Fibroblast of the conjunctiva (primary cell): ENCODE results near the gene SH3D19.
"Not testable (repeated sequence)": the region's sequence is repeated elsewhere in the genome, so short reads cannot be mapped to it uniquely, and the experiment has no call there.

ENCODE experiments used
- DNase-seq: peaks from one replicate; pipeline ENCODE4 v3.0.0-alpha.2; 2010; ENCODE audit warnings: low read depth

Gene SH3D19

GRCh38 chr4:151148261-151148660, 177.1 kb downstream of the SH3D19 start:
- DNase-seq = no peak

DNA sequence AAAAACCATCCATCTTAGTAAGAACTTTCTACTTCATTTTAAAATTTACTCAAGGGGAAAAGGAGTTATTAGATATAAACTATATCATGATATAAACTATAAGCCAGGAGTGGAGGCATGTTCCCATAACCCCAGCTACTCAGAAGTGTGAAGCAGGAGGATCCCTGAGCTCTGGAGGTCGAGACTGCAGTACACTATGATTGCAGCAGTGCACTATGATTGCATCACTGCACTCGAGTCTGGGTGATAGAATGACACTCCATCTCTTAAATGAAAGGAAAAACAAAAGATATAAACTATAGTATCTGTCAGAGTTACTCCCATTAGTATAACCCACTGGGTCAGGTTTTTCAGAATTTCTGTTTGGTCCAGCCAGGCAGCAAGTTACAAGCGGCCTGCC, 178.4 kb downstream of the SH3D19 start:
- peak; percentile 34 for DNase-seq

GRCh38 chr4:151144329-151145072, 180.9 kb downstream of the SH3D19 start:
- DNase-seq = no peak

- no peak for DNase-seq
Observed at GRCh38 chr4:151143811-151144210, 181.6 kb downstream of the SH3D19 start.

DNA sequence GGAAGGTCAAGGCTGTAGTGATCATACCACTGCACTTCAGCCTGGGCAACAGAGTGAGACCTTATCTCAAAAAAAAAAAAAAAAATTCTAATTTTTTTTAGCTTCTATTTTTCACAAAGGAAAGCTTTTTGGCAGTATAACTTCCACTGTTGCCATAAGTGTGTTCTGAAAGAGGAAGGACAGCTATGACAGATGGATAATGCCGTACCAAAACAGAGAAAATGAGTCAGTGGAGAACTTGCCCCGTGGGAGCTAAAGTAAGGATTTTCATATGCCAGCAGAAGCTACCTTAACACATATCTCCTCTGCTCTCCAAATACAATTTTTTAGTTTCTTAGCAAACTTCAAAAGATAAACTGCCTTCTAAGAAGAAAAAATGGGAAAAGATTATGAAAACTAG, 182.2 kb downstream of the SH3D19 start:
- DNase-seq = no peak

- DNase-seq = no peak
Observed at GRCh38 chr4:151142758-151143157, 182.6 kb downstream of the SH3D19 start.

- DNase-seq = no peak
Observed at GRCh38 chr4:151139814-151140213, 185.6 kb downstream of the SH3D19 start.

DNA sequence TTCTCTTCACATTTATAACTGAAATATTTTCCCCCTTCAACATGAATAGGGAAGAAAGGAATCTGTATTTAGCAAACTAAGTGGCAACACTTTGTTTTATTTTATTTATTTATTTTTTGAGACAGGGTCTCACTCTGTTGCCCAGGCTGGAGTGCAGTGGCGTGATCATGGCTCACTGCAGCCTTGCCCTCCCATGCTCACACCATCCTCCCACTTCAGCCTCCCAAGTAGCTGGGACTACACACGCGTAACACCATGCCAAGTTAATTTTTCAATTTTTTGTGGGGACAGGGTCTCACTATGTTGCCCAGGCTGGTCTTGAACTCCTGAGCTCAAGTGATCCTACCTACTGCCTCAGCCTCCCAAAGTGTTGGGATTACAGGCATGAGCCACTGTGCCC, 189.4 kb downstream of the SH3D19 start:
- not testable (repeated sequence) for DNase-seq

- no peak for DNase-seq
Observed at GRCh38 chr4:151133311-151133710, 192.1 kb downstream of the SH3D19 start.

DNA sequence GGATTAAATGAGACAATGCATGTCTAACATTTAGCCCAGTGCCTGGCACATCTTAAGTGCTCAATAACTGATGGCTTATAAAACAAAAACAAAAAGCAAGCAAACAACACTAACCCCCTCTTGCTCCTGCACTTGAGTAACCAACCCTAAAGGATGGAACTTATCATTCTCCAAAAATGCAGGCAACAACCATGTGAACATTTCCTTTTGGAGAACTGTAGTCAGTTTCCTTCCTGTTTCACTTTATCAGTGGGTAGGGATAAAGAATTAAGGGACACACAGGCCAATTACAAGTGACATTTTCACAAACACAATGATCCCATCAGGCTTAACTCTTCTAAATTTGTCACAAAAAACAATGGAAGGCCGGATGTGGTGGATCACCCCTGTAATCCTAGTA, 195.6 kb downstream of the SH3D19 start:
- DNase-seq = no peak

DNA sequence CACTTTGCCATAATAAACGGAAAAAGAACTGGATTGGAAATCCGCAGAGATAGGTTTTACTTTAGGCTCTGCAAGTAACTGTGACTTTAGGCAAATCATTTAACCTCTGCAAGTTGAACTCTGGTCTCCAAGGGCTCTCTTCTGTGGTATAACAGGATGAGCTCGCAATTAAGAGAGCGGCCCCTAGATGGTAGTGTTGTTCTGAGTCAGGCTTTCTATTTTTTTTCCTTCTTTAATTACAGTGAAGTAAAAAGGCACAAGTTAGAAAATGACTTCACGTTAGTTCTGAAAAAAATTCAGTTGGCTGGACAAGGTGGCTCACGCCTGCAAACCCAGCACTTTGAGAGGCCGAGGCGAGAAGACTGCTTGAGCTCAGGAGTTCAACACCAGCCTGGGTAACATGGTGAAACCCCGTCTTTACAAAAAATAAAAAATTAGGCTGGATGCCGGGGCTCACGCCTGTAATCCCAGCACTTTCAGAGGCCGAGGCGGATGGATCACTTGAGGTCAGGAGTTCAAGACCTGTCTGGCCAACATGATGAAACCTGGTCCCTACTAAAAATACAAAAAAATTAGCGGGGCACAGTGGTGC, 207.9 kb downstream of the SH3D19 start:
- peak; percentile 56 for DNase-seq

DNA sequence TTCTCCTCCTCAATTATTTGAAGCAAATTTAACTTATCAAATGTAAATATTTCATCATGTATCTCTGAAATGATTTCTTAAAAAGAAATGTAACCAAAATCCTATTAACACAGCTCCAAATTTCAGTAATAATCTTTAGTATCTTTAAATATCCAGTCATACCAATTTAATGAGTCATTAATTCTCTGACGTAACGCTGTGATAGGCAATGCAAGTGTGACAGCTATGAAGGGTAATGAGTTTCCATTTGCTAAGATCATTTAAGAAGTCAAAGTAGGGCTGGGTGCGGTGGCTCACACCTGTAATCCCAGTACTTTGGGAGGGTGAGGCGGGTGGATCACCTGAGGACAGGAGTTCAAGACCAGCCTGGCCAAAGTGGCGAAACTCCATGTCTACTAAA, 210.4 kb downstream of the SH3D19 start:
- no peak for DNase-seq

DNA sequence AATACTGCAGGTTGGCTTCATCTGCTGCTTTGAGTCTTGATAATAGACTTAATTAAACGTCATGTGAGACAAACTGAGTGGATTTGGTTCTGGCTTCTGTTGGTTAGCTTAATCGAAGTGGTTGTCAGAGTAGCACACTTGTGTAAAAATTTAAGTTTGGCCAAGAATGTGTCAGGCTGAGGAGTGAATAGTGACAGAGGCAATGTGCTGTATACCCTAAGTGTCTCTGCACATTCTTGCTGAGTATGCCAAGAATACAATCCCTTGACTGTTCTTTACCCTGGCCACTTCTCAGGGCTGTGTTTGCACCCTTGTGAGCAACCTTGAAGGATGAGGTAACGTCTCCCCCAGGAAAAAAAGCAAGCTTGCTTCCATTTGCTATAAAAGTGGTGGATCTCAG, 211.1 kb downstream of the SH3D19 start:
- no peak for DNase-seq

GRCh38 chr4:151110236-151110635, 215.2 kb downstream of the SH3D19 start:
- no peak for DNase-seq

- no peak for DNase-seq
Observed at GRCh38 chr4:151107063-151107462, 218.3 kb downstream of the SH3D19 start.

DNA sequence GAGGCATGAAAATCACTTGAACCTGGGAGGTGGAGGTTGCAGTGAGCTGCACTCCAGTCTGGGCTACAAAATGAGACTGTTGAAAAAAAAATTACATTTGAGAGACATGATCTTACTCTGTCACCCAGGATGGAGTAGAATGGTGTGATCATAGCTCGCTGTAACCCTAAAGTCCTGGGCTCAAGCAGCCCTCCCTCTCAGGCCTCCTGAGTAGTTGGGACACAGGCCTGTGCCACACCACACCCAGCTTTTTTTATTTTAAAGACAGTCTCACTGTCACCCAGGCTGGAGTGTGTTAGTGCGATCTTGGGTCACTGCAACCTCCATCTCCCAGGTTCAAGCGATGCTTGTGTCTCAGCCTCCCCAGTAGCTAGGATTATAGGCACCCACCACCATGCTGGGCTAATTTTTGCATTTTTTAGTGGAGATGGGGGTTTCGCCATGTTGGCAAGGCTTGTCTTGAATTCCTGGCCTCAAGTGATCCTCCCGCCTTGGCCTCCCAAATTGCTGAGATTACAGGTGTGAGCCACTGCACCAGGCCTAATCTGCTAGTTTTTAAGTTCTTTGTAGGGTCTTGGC, 219.9 kb downstream of the SH3D19 start:
- no peak for DNase-seq

GRCh38 chr4:151104621-151105020, 220.8 kb downstream of the SH3D19 start:
- DNase-seq = no peak

- DNase-seq = no peak
Observed at GRCh38 chr4:151103758-151104157, 221.6 kb downstream of the SH3D19 start.

DNA sequence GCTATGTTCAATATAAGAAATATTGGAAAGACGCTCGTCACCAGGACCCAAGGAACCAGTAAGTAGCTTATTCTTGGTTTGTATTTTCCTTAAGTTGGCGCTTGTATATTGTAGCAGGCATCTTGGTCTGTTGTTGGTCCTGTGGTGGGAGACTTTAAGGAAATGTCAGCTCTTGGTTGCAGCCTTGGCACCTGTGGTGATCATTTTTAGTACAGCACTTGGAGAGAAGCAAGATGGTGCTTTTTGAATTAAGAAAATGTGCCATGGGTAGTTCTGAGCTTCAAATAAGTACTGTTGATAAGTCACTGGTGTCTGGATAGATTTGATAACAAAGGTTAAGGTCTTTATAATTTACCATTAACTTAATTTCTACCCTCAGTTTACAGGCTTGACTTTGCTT, 224.9 kb downstream of the SH3D19 start:
- no peak for DNase-seq

DNA sequence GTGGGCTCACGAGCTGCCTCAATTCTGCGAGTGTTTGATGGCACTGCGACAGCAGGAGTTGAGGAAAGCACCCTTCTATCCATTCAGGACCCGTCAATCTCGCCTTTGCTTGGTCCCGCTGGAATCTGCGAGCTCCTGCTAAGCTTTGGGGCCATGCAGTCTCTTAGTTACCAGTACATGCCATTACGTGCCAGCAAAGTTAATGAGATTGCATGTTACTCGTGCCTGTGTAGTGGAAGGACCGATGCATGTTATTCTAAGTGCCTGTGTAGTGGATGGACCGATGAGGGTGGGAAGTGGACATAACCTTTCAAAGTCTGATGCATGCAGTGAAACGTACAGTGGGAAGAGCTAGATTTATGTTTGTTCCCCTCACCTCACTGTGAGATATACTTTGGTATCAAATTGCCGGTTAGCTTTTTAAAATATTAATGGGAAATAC, 225.4 kb downstream of the SH3D19 start:
- DNase-seq = peak; percentile 17

- DNase-seq = peak; percentile 94
Observed at GRCh38 chr4:151099229-151099975, 226.0 kb downstream of the SH3D19 start, which contains the start of gene RPS3A. Gene RPS3A, plus strand, starts transcription at chr4:151099628. Its CDS starts 25 bp downstream, at chr4:151099653.

GRCh38 chr4:151098979-151099228, 226.5 kb downstream of the SH3D19 start:
- no peak for DNase-seq

DNA sequence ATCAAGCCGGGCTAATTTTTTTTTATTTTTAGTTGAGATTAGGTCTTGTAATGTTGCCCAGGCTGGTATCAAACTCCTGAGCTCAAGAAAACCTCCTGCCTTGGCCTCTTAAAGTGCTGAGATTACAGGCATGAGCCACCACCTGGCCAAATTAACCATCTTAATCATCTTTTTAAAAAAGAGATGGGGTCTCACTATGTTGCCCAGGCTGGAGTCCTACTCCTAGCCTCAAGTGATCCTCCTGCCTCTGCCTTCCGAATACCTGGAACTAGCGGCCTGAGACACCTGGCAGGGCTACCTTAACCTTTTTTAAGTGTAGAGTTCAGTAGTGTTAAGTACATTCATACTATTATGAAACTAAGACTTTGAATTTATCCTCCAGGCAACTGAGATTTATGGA, 227.6 kb downstream of the SH3D19 start:
- DNase-seq = no peak
